MV-4-11 (cell line): Measurements from ENCODE around the gene AIP.
"Not testable (repeated sequence)": the region's sequence is repeated elsewhere in the genome, so short reads cannot be mapped to it uniquely, and the experiment has no call there.

Source experiments
- DNase-seq: peaks from one replicate; lab custom pipeline; 2025; lab: John Stamatoyannopoulos, UW

The AIP gene

DNA sequence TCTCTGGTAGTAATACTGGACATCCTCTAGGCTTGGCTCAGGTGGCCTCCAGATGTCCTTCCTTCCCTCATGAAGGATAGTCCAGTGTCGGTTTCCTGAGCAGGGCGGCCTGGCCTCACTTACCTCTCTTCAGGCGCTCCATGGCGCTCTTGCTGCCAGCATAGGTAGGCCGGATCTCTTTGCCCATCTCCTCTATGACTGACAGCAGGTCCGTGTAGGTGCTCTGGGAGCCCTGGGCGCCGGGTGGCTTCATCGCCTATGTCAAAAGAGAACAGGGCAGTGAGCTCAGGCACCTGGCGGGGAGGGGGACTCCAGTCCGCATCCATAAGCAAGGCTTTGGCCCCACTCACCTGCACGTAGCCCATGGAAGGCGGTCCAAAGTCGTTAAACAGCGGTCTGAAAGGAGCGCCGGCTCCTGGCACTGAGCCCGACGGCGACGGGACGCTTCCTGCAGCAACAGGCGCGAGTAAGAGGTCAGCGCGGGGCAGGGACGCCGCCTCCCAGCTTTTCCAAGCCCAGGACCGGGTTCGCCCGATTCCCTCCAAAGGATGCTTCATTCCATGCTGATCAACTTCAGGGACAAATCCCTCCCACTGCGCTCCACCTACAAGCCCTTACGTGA is 24.5 kb downstream of the AIP start:
- no peak for DNase-seq

DNA sequence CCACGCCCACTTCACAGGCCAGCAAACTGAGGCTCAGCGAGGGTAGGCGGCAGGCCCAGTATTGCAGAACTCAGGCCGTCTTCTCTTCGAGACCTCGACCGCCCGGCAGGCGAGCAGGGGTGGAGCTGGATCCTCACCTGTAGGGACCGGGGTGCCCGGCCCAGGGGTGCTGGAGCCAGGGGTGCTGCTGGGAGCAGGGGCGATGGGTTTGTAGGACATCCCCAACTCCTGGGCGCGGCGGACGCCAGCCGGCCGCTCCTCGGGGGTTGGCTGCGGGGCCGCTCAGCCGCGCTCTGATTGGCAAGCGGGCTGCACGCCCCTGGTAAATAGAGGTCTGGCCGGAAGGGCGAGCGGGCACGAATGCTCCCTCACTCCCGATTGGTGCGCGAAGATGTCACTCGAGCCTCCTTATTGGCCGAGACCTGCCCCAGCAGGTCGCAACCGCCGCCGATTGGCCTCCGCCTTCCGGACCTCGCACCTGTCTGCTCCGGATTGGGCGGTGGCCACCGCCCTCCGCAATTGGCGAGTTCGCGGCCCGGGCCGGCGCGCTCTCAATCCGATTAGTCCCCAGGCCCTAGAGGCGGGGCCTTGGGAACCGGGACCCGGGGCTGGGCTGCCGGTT is 25.1 kb downstream of the AIP start, which contains the start of gene CDK2AP2:
CDK2AP2 (minus strand) TSS at position 299 of the 622 bp plus-strand sequence; CDS start at position 219, 80 bp downstream.
- DNase-seq: peak; percentile 99

DNA sequence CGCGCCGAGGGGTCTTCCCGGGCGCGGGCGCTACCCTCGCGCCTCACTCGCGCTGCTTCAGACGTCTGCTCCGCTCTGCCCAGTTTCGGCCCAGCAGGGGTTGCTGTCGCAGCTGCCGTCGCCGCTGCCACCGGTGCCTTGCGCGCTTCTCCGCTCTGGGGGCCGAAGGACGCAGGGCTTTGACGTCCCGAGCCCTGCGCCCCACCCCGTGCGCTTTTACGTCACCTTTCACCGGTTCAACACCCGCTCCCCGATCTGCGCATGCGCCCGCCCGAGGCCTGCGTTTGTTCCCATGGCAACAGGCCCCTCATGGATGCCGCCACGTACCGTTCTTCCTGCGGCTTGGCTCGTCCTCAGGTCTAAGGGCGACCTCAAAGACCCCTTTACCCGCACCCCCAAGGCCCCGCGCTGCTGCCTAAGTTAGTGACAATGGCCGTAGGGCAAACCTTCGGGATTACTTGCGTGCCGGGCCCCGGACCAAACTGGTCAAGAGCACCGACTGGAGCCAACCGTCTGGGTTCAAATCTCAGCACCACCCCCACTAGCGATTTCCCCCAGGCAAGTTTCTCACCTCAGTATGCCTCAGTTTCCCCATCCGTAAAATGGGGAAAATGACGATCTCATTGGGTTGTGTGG is 25.8 kb downstream of the AIP start:
- peak; percentile 92 for DNase-seq

DNA sequence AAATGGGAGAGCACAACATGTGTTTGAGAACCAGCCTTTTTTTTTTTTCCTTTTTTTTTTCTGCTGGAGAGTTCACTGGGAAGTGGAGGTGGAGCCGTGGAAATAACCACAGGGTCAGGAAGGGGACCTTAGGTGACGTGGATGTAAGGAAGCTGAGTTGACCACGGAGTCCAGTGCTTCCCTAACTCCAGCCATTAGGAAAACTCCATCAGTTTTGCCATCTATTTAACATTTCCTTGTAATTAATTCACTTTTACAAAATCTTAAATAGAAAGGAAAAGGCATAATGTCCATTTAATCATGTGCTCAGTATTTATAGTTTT is 27.2 kb downstream of the AIP start:
- DNase-seq: no peak

DNA sequence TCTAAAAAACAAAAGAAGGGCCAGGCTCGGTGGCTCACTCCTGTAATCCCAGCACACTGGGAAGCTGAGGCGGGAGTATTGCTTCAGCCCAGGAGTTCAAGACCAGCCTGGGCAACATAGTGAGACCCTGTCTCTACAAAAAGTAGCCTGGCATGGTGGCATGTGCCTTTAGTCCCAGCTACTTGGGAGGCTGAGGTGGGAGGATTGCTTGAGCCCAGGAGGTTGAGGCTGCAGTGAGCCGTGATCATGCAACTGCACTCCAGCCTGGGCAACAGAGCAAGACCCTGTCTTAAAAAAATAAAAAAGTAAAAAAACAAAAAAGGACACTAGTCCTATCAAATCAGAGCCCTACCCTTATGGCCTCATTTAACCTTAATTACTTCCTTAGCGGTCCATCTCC is 28.7 kb downstream of the AIP start:
- DNase-seq: not testable (repeated sequence)

DNA sequence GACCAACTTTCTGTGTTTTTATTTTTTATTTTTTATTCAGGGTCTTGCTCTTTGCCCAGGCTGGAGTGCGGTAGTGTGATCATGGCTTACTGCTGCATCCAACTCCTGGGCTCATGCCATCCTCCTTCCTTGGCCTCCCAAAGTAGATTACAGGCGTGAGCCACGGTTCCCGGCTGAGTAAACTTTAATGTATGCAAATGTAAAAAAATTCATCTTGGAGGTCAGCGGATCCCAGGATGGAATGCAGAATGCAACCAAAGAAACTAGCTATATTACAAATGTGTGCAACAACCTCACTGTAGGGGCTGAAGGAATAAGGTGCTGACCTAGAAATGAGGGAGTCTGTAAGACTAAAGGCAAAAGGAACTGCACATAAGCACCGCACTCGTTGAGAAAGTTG is 31.3 kb downstream of the AIP start:
- no peak for DNase-seq

DNA sequence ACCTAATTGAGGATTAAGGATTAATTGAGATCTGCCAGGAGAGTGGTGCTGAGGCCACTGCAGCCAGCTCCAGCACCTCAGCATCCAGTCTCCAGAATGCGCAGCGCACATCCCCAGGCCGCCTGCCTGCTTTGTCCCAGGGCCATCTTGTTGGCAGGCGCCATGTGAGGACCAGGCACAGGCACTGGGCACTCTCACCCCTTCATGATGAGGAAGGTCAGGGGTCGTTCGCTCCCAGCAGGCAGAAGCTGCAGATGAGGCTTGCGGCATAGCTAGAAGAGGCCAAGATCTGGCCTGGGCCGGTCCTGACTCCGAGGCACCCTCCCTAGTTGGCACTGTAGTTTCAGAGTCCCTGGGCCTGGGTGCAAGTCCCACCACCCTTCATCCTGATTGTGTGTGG is 34.0 kb downstream of the AIP start:
- no peak for DNase-seq

DNA sequence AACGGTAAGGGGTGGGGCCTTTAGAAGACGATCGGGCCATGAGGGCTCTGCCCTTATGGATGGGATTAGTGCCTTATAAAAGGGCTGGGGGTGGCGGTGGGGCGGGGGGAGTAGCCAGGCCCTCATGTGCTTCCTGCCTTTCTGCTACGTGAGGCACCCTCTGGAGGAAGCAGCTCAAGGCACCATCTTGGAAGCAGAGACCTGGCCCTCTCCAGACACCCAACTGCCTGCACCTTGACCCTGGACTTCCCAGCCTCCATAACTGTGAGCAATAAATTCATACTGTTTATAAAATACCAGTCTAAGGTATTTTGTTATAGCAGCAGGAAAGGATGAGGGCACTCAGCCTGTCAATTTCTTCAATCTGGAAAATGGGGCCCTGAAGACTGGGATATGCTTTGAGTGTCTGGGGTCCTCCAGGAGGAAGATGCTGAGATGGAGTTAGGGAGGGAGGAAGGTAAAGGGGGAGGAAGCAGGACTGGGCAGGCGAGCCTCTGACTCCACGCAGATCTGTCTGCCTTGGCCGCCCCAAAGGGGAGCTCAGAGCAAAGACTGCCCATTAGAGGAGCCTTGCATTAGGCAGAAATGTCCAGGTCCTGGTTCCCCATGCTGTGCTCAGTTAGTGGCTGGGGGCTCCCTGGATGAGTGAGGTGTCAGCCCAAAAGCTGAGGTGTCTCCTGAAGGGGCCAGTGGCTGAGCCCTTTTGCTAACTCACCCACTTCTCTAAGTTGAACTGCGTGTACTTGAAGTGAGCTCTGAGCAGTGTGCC is 35.1 kb downstream of the AIP start:
- no peak for DNase-seq

DNA sequence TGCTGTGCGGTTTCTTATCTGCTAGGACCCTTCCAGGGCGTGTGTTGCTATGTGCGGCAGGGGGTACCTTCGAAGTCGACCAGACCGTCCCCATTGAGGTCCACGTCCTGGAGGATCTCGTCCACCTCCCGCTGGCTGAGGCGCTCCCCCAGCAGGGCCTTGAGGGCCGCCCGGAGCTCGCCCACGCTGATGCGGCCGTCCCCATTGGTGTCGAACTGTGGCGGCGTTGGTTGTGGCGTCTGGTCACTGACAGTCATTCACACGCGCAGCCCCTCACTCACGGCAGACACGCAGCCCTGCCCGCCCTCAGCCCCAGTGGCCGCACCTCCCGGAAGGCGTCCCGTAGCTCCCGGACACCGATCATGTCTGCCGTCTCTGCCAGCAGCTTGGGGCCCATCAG is 36.9 kb downstream of the AIP start:
- DNase-seq: no peak

DNA sequence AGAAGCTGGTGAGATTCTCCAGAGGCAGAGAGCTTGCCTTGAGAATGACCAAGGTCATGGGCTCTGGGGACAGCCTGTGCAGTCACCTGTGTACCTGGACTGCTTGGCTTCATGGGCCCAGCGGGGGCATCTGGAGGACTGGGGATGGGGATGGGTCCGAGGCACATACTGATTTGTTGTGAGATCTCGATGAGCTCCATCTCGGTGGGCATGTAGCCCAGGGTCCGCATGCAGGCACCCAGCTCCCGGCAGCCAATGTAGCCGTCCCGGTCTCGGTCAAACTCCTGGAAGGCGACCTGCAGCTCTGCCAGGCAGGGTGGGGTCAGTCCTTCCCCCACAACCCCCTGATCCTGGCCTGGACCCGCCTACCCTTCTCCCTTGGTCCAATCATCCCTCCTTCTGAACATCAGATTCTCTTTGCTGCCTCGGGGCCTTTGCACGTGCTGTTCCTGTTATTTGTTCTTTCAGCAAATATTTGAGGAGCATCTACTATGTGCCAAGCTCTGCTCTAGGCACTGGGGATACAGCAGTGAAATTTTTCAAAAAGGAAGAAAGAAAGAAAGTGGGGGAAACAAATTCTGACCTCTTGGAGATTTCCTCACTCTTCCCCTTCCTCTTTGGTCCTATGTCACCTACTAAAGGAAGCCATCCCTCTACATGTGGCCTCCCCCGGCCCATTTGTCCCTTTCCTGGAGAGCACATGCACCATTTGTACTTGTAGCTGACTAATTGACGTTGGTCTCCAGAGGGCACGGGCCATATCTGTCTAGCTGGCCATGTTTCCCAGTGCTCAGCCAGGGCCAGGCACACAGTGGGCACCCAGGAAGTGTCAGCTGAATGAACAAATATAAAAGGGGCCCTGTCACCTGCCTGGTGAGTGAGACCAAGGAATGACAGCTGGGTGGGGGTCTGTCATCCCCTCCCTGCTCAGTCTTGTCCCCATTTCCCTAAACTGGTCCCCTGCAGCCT is 38.3 kb downstream of the AIP start:
- no peak for DNase-seq

DNA sequence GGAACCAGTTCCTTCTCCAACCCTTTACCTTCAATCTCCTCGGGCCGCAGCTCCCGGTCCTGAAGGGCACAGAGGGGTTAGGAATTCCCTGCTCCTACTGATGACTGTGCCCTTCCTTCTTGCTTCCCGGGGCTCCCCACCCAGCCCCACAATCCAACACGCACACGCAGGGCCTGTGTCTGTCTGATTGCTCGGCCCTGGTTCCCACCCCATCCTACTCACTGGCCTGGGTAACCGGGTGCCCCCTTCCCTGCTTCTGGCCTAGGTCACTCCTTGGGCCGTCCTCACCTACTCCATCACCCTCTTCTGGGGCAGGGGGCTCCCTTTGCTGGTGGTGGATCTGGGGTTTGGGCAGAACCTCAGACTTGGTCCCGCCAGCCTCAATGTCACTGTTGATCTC is 39.1 kb downstream of the AIP start:
- DNase-seq: no peak

DNA sequence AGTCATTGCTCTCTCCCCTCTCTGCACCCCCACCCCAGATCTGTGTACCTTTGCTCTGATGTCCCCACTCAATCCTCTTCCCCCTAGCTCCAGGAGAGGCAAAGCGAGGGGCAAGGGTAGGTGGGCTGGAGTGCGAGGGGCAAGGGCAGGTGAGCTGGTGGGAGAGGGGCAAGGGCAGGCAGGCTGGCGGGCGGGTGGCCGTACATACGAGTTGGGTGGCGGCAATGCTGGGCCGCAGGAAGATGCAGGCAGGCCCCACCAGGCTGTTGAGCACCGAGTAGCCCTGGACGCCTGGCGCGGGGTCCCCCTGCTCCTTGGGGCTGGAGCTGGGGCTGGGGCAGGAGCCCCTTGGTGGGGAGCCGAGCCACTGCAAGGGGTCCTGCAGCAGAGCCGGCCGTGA is 39.5 kb downstream of the AIP start:
- no peak for DNase-seq

DNA sequence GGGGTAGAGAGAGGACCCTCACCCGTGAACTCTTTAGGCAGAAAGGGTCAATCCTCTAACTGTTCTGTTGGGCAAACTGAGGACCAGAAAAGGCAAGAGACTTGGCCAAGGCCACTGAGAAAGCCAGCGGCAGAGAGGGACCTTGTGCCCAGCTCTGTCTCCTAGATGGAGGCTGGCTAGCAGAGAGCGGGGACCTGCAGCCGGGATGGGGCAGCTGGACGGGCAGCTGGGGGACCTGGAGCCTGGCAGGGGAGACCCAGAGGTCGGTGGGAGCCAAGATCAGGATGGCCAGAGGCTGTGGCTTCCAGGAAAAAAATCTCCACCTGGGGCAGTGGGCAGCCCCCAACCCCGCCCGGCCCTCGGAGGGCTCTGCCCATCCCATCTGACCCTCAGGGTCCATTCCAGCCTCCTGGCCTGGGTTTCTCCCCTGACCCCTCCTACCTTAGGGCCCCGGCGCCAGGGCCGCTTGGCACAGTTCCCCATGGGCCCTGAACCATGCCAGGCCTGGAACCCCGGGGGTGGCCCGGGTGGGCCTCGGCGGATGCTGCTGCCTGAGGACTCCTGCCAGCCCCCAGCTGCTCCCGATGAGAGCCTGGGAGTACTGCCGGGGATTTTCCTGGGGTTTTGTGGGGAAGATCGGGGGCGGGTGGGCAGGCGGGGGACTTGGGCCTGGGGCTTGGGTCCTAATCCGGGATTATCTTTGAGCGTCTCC is 40.2 kb downstream of the AIP start, which contains the start of gene CABP2:
CABP2 (minus strand) TSS at position 603 of the 712 bp plus-strand sequence; CDS start at position 483, 120 bp downstream.
- no peak for DNase-seq

DNA sequence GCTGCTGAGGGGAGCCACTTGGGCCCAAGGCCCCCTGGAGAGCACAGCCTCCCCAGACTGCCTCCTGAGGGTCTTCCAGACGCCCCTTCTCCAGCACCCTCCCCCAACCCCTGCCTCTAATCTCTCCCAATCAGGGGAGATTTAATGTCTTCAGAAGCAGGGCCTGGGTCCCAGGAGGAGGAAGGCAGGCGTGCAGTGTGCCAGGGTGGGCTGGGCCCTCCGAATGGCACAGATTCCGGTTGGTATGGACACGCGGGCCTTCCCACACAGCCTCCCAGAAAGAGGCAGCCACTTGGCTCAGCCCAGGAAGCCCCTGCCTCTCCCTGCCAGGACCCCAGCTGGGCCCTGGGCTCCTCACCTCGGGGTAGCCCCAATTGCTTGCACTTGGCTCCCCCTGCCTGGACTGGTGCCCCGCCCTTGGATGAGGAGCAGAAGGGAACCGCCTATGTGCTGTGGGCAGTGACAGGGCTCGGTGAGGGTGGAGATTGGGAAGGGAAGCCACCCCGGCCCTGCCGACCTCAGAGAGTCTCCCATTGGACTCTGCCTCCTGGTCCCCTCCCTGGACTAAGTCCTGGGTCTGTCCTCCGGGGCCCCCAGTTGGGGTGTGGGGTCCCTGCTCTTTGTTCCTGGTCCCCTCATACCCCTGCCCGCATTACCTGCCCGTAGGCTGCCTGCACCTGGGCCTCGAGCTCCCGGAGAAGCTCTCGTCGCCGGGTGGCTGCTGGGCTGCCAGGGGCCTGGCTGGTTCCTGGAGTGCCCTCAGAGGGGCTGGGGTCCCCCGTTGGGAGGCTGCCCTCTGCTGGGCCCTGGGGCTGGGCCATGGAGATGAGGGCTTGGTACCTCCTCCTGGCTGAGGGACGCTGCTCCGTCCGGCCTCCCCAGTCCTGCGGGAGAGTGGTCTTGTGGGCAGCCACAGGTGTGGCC is 41.0 kb downstream of the AIP start:
- no peak for DNase-seq

DNA sequence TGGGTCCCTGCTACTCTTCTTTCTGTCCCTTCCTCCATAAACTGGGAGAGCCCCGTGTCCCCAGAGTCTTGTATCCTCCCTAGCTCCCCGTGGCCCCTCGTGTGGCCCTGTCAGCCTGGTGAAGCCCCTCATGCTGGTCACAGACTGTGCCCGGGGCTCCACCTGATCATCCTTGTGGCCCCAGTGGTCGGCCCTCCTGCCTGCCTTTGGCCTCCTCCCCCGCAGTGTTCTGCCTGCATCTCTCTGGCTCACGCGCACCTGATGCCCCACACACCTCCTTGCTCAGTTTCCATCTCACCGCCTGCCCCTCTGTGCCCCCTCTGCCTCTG is 41.6 kb downstream of the AIP start:
- no peak for DNase-seq

DNA sequence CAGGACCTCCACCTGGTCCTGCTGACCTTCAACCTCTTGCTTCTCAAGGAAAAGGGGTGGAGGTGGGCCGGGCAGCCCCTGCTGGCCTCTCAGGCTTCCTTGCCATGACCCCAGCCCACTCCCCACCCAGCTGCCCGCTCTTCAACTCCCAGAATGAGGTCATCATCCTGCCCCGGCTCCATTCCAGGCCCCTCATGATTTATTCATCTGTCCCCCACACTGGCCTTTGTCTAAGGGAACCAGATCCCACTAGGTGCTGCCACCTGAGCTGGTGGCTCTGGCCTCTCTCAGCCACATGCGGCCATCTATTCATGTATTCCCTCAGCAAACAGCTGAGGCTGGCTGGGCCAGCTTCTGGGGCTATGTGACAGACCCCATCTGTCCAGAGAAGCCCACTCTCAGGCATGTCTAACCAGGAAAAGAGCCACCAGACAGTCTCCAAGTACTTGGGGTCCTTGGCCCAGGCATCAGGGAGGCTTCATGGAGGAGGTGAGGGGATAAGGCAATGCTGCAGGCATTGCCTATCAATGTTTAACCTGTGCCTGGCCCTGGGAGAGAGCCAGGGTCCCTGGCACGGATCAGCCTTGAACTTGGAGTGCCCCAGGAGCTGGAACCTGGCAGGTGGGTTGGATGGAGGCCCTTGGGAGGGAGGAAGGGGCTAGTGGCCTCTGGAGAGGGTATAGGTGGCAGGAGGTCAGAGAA is 42.6 kb downstream of the AIP start:
- DNase-seq: no peak

DNA sequence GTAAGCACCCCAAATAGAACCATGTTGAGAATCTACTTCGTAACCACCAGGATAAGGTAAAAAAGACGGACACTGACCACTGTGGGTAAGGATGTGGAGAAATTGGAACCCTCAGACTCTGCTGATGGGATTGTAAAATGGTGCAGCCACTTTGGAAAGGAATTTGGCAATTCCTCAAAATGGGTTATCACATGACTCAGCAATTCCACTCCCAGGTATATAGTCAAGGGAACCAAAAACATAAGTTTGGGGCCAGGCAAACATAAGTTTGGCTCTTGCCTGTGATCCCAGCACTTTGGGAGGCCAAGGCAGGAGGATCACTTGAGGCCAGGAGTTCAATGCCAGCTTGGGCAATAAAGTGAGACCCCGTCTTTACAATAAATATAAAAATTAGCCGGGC is 45.5 kb downstream of the AIP start:
- DNase-seq: no peak

DNA sequence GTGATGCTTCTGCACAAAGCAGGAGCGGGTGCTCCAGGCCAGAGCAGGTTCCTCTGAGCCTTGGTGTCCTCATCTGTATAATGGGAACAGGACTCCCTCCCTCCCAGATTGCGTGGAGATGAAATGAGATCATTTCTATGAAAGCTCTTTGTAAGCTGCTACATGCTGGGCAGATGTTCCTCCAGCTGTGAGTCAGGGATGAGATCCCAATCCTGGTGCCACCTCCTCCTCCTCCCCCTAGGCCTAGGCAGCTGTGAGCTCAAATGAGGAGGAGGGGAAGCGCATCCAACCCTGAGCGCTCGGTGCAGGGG is 47.4 kb downstream of the AIP start:
- DNase-seq: no peak

DNA sequence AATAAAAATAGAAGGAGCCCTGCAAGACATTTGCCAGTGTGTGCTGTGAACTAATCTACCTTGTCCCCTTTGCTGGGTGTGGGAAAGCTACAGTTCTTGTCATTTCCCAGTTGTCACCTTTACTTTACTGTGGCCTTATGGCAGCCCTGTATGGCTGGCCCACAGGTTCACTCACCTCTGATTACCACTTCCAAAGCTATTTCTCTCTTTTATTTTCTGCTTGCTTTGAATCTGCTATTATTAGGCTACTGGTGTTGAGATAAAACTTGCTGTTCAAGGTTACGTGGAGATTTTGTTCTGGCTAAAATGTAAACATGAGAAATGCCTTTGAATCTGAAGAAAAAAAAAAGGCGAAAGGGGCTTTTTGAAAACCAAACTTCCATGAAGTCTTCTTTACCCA is 50.1 kb downstream of the AIP start:
- no peak for DNase-seq
